A549 (cell line): ENCODE results near the gene MRFAP1L1. TPM values are rescaled to one million over a fixed set of nuclear protein-coding genes. Genes with fewer than 3 reads are reported as not detected.

Experiments used
- ATAC-seq, 2 experiments: fragments of 200-7000 bp in 1 of 2; fragments of >200 bp in 1 of 2; cut with Nextera tagmentation in 1 of 2; cut with Tn5 transposase in 1 of 2; 3 replicates each; pipeline versions ENCODE4 v1.8.0 to v1.9.1; 2018 to 2020; ENCODE audit warnings: mild to moderate bottlenecking in 1 of 2, moderate library complexity in 1 of 2
- CTCF ChIA-PET: fragments of 300-600 bp; sonication (Branson Sonifier 250); formaldehyde crosslinking; extraction: SDS; loops from one replicate; lab custom pipeline; 2021; ENCODE audit warnings: antibody characterized with exemption, inconsistent platforms; lab: Yijun Ruan, JAX
- POLR2A ChIA-PET: fragments of 350-600 bp; formaldehyde crosslinking; extraction: SDS; loops from one replicate; lab custom pipeline; 2021; ENCODE audit warnings: antibody characterized with exemption, inconsistent platforms; lab: Yijun Ruan, JAX
- DNase-seq, 2 experiments: peaks; one replicate each; pipeline versions ENCODE4 v3.0.0 to v3.0.0-alpha.2; 2011 to 2016; ENCODE audit warnings: low read depth in 1 of 2, low spot score in 1 of 2
- FAIRE-seq: peaks from 2 replicates; lab custom pipeline; 2011; peaks lifted over from hg19 to GRCh38; lab: Jason Lieb, UNC
- H3K27ac ChIP-seq, 2 experiments: fragments of >200 bp; sonication (Bioruptor Twin); formaldehyde crosslinking; 3 replicates each; pipeline ENCODE4 v1.5.1; 2016 to 2017
- H3K4me1 ChIP-seq: fragments of >200 bp; sonication (Bioruptor Twin); formaldehyde crosslinking; 3 replicates; pipeline ENCODE4 v1.6.1; 2016
- H3K4me2 ChIP-seq: fragments of >200 bp; sonication (Bioruptor Twin); formaldehyde crosslinking; 3 replicates; pipeline ENCODE4 v1.6.1; 2016
- H3K4me3 ChIP-seq: fragments of >200 bp; sonication (Bioruptor Twin); formaldehyde crosslinking; 3 replicates; pipeline ENCODE4 v1.5.1; 2016
- H3K9me3 ChIP-seq: fragments of >200 bp; sonication (Bioruptor Twin); formaldehyde crosslinking; 3 replicates; pipeline ENCODE4 v1.6.1; 2016
- BCL3 ChIP-seq: fragments of >200 bp; sonication (Bioruptor Twin); formaldehyde crosslinking; IDR thresholded peaks from 3 replicates; pipeline ENCODE4 v1.6.1; 2016
- CBX2 ChIP-seq: fragments of 200-600 bp; sonication (generic); IDR thresholded peaks from 2 replicates; pipeline ENCODE4 v1.6.1; 2016; ENCODE audit warnings: low read depth, mild to moderate bottlenecking, borderline replicate concordance
- CBX8 ChIP-seq: fragments of 200-600 bp; sonication (generic); IDR thresholded peaks from 2 replicates; pipeline ENCODE4 v1.6.1; 2016
- CEBPB ChIP-seq, 2 experiments: fragments of >200 bp in 1 of 2; sonication (Bioruptor Twin) in 1 of 2; formaldehyde crosslinking in 1 of 2; IDR thresholded peaks; 2 replicates each; pipeline ENCODE4 v1.6.1; 2012 to 2016
- CHD2 ChIP-seq: fragments of 150-350 bp; IDR thresholded peaks from 2 replicates; pipeline ENCODE4 v1.6.1; 2014; ENCODE audit warnings: low read length; ENCODE audit not compliant: partially characterized antibody
- E2F6 ChIP-seq: IDR thresholded peaks from 2 replicates; pipeline ENCODE4 v1.6.1; 2012; ENCODE audit warnings: low read depth, borderline replicate concordance
- EHF ChIP-seq: fragments of 250-450 bp; sonication (Bioruptor Pico); IDR thresholded peaks from 2 replicates; pipeline ENCODE4 v1.5.0; 2020; ENCODE audit warnings: mild to moderate bottlenecking
- EP300 ChIP-seq, 2 experiments: fragments of >200 bp; sonication (Bioruptor Twin); formaldehyde crosslinking; IDR thresholded peaks; 2 replicates in 1 of 2; 3 replicates in 1 of 2; pipeline ENCODE4 v1.6.1; 2016 to 2017
- ESRRA ChIP-seq: fragments of 150-350 bp; IDR thresholded peaks from 2 replicates; pipeline ENCODE4 v1.6.1; 2014; ENCODE audit warnings: mild to moderate bottlenecking, low read length, borderline replicate concordance
- FOSB ChIP-seq: fragments of 250-450 bp; sonication (Bioruptor Pico); IDR thresholded peaks from 2 replicates; pipeline ENCODE4 v1.5.0; 2020; ENCODE audit warnings: mild to moderate bottlenecking, moderate library complexity
- FOXS1 ChIP-seq: fragments of 250-450 bp; sonication (Bioruptor Pico); IDR thresholded peaks from 2 replicates; pipeline ENCODE4 v1.5.0; 2020; ENCODE audit warnings: mild to moderate bottlenecking, moderate library complexity
- HOXB13 ChIP-seq: fragments of 250-450 bp; sonication (Bioruptor Pico); IDR thresholded peaks from 2 replicates; pipeline ENCODE4 v1.5.0; 2020; ENCODE audit warnings: low read depth, mild to moderate bottlenecking, moderate library complexity
- KDM5A ChIP-seq: fragments of 200-600 bp; sonication (generic); IDR thresholded peaks from 2 replicates; pipeline ENCODE4 v1.6.1; 2016; ENCODE audit warnings: antibody characterized with exemption, mild to moderate bottlenecking
- NFE2L2 ChIP-seq: fragments of 150-350 bp; conservative IDR thresholded peaks from 2 replicates; pipeline ENCODE4 v1.6.1; 2014; ENCODE audit warnings: low read length
- NPAS2 ChIP-seq: fragments of 250-450 bp; sonication (Bioruptor Pico); IDR thresholded peaks from 2 replicates; pipeline ENCODE4 v1.8.0; 2022; ENCODE audit warnings: mild to moderate bottlenecking, moderate library complexity, borderline replicate concordance
- PHF8 ChIP-seq: fragments of 200-600 bp; sonication (generic); IDR thresholded peaks from 2 replicates; pipeline ENCODE4 v1.6.1; 2016; ENCODE audit warnings: low read depth, mild to moderate bottlenecking, antibody characterized with exemption, moderate library complexity, borderline replicate concordance
- POLR2A ChIP-seq: IDR thresholded peaks from 2 replicates; pipeline ENCODE4 v1.6.1; 2012; ENCODE audit warnings: mild to moderate bottlenecking, low read length
- REST ChIP-seq: fragments of 200-600 bp; sonication (generic); IDR thresholded peaks from 2 replicates; pipeline ENCODE4 v1.6.1; 2016; ENCODE audit warnings: antibody characterized with exemption, mild to moderate bottlenecking, moderate library complexity
- RNF2 ChIP-seq: fragments of 200-600 bp; sonication (generic); IDR thresholded peaks from 2 replicates; pipeline ENCODE4 v1.6.1; 2016; ENCODE audit warnings: low read depth, mild to moderate bottlenecking, antibody characterized with exemption, moderate library complexity, borderline replicate concordance
- TFCP2L1 ChIP-seq: fragments of 250-450 bp; sonication (Bioruptor Pico); IDR thresholded peaks from 2 replicates; pipeline ENCODE4 v1.5.0; 2021; ENCODE audit warnings: mild to moderate bottlenecking
- TP53 ChIP-seq: fragments of 250-450 bp; sonication (Bioruptor Pico); IDR thresholded peaks from 2 replicates; pipeline ENCODE4 v1.5.0; 2021; ENCODE audit warnings: mild to moderate bottlenecking, moderate library complexity
- ZNF302 ChIP-seq: fragments of 250-450 bp; sonication (Bioruptor Pico); IDR thresholded peaks from 2 replicates; pipeline ENCODE4 v1.9.0; 2021; ENCODE audit warnings: inconsistent platforms, mild to moderate bottlenecking, moderate library complexity
- WGBS: methylation state at CpG from one replicate; pipeline ENCODE4 v1.1.6; 2017; ENCODE audit errors: missing lambda C conversion rate; 5-methylcytosine and 5-hydroxymethylcytosine counted together
- polyA plus RNA-seq, 4 experiments: library from polyadenylated mRNA; depleted of rRNA in 3 of 4; stranded (reverse); fragments of >200 nt; fragmentation: RNase III in 1 of 4; extraction: RNeasy Plus Mini Kit Qiagen cat#74134 plus additional on column Dnase treatment in 1 of 4; gene quantifications; 2 replicates in 3 of 4; 3 replicates in 1 of 4; pipeline ENCODE4 v1.2.3, GENCODE V29; 2011 to 2017
- TF ChIP-seq, protein P1 (sequence below): fragments of >200 bp; sonication (Bioruptor Twin); formaldehyde crosslinking; IDR thresholded peaks from 2 replicates; pipeline ENCODE4 v1.6.1; 2016
- TF ChIP-seq, protein P2 (sequence below): IDR thresholded peaks from 2 replicates; pipeline ENCODE4 v1.6.1; 2012

MRFAP1L1 gene
- polyA plus RNA-seq, 2 of the 4 experiments (the other 2 are of a cell fraction), result 46.1 to 78.2 TPM

- Histone ChIP-seq H3K27ac (no peak overlapping the region; a peak in 1 of 6 replicates), H3K9me3 (no peaks in the 10 kb centered on the region), H3K4me1 (peaks cover 24% of the 10 kb centered on the region), H3K4me3 (no peak overlapping the region)
- 96% methylated on average over 19 of the region's 19 CpGs for WGBS
- ChIA-PET CTCF (no interaction called here), POLR2A (interaction anchor here (2.1 kb wide), 1 partner anchor 37 kb away, joined by 11 read pairs; the partner anchor contains the start of gene MRFAP1L1)
- no peak for ATAC-seq
- DNase-seq, result no peak
- TF ChIP-seq POLR2A (no peak), ESRRA (no peak), EHF (CRISPR knock-in tag) (no peak), PHF8 (no peak), TP53 (CRISPR knock-in tag) (no peak), E2F6 (no peak), RNF2 (no peak), ZNF302 (CRISPR knock-in tag) (no peak), EP300 (IDR thresholded peaks at IDR 0.05) (no peak)
- TF ChIP-seq, protein P1, sequence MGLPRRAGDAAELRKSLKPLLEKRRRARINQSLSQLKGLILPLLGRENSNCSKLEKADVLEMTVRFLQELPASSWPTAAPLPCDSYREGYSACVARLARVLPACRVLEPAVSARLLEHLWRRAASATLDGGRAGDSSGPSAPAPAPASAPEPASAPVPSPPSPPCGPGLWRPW, result no peak
- TF ChIP-seq, all 56 proteins: peak for 0
- no peak overlapping the region for H3K4me2 ChIP-seq
- FAIRE-seq, result no peak
These were observed 37.5 kb downstream of the MRFAP1L1 start for GRCh38 chr4:6672131-6672530.

GRCh38 chr4:6671648-6672047 is 38.0 kb downstream of the MRFAP1L1 start:
- H3K4me1 ChIP-seq, result peaks cover 23% of the 10 kb centered on the region
- TF ChIP-seq KDM5A, result no peak
- TF ChIP-seq CEBPB (IDR thresholded peaks at IDR 0.05), result no peak
- TF ChIP-seq, protein P2, sequence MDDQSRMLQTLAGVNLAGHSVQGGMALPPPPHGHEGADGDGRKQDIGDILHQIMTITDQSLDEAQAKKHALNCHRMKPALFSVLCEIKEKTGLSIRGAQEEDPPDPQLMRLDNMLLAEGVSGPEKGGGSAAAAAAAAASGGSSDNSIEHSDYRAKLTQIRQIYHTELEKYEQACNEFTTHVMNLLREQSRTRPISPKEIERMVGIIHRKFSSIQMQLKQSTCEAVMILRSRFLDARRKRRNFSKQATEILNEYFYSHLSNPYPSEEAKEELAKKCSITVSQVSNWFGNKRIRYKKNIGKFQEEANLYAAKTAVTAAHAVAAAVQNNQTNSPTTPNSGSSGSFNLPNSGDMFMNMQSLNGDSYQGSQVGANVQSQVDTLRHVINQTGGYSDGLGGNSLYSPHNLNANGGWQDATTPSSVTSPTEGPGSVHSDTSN, result no peak
- TF ChIP-seq E2F6, result no peak
- no peak for TF ChIP-seq TFCP2L1 (CRISPR knock-in tag)
- no peak for TF ChIP-seq NPAS2 (CRISPR knock-in tag)
- no peak for TF ChIP-seq FOXS1 (CRISPR knock-in tag)
- no peak for TF ChIP-seq HOXB13 (CRISPR knock-in tag)
- TF ChIP-seq NFE2L2, result no peak
- TF ChIP-seq PHF8, result no peak
- ChIA-PET POLR2A (no interaction called here), CTCF (no interaction called here)
- 93% methylated on average over 1 of the region's 1 CpG for WGBS
- DNase-seq (no peak), ATAC-seq (no peak), FAIRE-seq (no peak)
- no peak overlapping the region for H3K27ac ChIP-seq
- H3K4me3 ChIP-seq, result no peak overlapping the region
- H3K9me3 ChIP-seq, result no peaks in the 10 kb centered on the region
- no peak overlapping the region for H3K4me2 ChIP-seq

DNA sequence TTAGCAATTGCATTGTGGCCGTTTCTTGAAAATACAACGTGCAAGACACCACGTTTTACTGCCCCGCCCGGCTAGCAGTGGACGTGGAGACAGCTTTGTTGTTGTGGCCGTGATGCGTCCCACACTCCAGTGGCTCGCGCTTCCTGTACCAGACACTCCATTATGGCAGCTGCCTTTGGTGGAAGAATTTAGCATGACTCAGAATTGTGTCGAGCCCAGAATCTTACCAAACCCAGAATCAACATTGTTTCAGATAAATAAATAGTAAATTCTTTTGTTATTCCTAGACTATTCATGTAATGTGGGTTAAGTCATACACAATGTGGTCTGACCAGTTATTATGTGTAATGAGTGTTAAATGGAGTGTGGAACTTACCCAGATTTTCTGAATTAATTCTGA is 41.3 kb downstream of the MRFAP1L1 start:
- ChIA-PET POLR2A (no interaction called here), CTCF (interaction anchor here (0.6 to 1.0 kb wide), 2 partner anchors 82 to 402 kb away, joined by 3 to 4 read pairs; no protein-coding TSS in a partner anchor)
- no peak overlapping the region for H3K4me3 ChIP-seq
- no peak overlapping the region for H3K4me2 ChIP-seq
- no peaks in the 10 kb centered on the region for H3K9me3 ChIP-seq
- DNase-seq (no peak), FAIRE-seq (no peak), ATAC-seq (no peak)
- no peak overlapping the region for H3K27ac ChIP-seq
- 65% methylated on average over 11 of the region's 11 CpGs for WGBS
- peaks cover 7% of the 10 kb centered on the region; the same call in 2 of the 3 replicates for H3K4me1 ChIP-seq
- no peak for TF ChIP-seq NPAS2 (CRISPR knock-in tag)
- TF ChIP-seq, protein P1, result no peak
- no peak for TF ChIP-seq FOSB (CRISPR knock-in tag)
- no peak for TF ChIP-seq CBX8
- TF ChIP-seq CBX2, result no peak
- TF ChIP-seq BCL3, result no peak
- TF ChIP-seq KDM5A, result no peak
- no peak for TF ChIP-seq NFE2L2
- no peak for TF ChIP-seq TP53 (CRISPR knock-in tag)
- TF ChIP-seq REST, result no peak
- no peak for TF ChIP-seq PHF8
- TF ChIP-seq TFCP2L1 (CRISPR knock-in tag), result no peak
- TF ChIP-seq CHD2, result no peak
